GM12872 (cell line): ENCODE measurements around the gene CYP2B6.

ENCODE experiments used
- TF ChIP-seq, protein P1 (sequence below): IDR thresholded peaks from 3 replicates; pipeline ENCODE4 v1.5.1; 2011; ENCODE audit warnings: low read depth, mild to moderate bottlenecking, low read length, moderate library complexity; ENCODE audit not compliant: insufficient read depth

The CYP2B6 gene

DNA sequence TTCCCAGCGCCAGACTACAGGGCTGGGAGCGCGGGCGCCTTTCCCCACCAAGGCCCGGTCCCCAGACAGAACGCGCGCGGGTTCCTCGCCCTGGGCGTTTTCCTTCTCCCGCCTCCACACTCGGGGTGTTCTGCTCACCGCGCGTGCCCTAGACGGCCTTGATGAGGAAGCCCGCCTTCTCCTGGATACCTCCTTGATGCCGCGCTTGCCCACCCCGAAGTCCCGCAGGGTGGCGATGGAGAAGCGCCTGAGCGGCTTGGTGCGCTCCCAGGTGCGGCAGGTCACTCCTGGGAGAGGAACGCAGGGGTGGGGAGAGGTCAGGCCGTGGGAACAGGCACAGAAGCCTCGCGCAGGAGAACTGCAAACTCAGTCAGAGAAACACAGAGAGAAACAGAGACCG lies 34.8 kb downstream of the CYP2B6 start:
- TF ChIP-seq, protein P1, sequence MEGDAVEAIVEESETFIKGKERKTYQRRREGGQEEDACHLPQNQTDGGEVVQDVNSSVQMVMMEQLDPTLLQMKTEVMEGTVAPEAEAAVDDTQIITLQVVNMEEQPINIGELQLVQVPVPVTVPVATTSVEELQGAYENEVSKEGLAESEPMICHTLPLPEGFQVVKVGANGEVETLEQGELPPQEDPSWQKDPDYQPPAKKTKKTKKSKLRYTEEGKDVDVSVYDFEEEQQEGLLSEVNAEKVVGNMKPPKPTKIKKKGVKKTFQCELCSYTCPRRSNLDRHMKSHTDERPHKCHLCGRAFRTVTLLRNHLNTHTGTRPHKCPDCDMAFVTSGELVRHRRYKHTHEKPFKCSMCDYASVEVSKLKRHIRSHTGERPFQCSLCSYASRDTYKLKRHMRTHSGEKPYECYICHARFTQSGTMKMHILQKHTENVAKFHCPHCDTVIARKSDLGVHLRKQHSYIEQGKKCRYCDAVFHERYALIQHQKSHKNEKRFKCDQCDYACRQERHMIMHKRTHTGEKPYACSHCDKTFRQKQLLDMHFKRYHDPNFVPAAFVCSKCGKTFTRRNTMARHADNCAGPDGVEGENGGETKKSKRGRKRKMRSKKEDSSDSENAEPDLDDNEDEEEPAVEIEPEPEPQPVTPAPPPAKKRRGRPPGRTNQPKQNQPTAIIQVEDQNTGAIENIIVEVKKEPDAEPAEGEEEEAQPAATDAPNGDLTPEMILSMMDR: no peak

DNA sequence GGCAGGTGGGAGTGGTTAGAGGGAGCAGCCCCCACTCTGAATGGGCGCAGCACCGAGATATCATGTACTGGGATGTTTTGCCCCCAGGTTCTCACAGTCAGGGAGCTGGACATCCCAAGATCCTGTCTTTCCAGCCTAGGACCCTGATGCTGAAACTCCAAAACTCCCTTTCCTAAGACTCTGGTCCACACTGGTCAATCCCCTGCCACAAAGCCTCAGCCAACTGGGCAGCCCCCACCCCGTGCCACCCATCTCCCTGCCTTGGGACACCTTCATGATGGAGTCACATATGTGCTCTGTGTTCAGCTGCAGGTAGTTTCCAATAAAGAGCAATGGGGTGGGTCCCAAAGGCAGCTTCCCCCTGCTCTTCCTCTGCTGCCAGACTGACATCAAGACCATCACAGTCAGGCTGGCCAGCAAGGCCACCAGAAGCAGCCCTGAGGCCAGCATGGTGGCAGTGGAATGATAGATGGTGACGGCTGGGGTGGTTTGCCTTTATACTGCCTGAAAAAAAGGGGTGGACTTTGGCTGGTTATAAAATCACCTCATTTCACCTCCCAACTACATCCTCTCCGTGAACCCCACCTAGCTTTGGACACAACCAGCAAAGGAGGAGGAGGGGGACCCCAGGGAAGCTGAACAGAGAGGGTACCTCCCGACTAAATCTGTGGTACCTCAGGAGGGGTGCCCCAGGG lies 36.3 kb downstream of the CYP2B6 start:
- TF ChIP-seq, protein P1: no peak

DNA sequence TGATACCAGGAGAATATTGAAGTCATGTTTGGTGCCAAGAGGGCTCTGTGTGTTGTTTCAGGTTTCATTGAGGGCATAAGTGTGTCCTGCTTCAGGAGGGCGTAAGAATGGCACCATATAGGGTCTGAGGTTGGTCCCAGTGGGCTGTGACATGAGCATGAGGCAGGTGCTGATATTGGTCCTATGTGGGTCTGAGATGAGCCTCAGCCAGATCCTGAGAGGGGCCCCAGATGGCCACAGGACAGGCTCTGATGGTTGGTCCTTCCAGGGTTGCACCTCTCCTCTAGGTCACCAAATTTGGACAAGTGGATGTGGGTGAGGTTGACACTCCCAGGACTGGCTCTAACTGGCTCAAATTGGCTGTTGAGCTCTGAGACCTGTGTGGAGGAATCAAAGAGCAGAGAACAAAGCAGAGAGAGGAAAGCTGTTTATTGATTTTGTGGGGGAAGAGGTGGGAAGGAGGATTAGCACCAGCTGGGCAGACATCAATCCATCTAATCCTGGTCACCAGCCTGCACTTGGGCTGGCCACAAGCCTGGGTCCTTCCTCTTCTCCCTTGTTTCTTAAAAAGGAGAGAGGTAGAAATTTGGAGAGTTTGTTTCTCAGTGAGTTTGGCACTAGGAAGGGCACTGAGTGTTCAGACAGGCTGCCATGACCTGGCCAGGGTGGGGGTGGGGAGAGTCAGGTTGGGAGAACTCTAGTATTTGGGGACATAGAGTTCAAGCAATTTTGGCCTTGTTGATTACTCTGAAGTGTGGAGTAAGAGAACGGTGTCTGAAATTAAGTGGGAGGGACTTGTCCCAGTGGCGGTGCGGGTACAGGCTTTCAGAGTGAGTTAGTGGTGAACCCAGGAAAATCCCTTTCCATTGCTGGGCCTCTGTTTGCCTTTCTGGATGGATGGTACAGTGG lies 38.7 kb downstream of the CYP2B6 start:
- TF ChIP-seq, protein P1: no peak

DNA sequence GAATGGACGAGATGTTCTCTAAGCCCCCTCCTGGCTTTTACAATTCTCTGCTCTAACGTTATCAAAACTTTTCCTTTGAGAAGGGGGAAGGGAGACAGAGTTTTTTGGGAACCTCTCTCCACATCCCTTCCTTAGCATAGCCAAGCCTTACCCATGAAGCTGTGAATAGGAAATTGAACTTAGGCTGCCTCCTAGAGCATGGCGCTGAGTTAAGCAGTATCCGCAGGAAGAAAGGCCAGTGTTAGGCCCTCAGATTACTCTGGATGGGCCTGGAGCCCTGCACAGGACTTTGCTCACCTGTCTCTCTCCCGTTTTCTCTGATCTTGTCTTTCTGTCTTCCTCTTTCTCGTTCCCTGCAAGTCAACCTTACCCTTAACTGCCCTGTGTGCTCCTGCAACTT lies 39.6 kb downstream of the CYP2B6 start:
- TF ChIP-seq, protein P1: no peak

DNA sequence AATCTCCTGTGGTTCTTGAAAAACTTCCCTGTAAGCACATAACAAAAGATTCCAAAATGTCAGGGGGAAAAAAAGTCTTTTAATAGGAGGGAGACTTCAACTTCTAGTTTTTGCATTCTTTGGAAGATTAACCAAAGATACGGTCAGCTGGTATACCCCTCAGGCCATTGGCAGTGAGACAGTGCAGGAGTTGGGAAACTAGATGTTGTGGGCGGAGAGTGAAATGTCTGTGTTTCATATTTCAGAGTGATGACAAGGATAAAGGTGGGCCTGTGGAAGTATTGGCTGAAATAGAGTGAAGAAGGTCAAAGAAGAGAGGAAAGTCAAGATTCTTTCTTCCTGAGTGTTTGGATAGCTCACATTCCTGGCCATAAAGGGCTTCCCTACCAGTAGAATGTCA lies 40.8 kb downstream of the CYP2B6 start:
- TF ChIP-seq, protein P1: no peak

DNA sequence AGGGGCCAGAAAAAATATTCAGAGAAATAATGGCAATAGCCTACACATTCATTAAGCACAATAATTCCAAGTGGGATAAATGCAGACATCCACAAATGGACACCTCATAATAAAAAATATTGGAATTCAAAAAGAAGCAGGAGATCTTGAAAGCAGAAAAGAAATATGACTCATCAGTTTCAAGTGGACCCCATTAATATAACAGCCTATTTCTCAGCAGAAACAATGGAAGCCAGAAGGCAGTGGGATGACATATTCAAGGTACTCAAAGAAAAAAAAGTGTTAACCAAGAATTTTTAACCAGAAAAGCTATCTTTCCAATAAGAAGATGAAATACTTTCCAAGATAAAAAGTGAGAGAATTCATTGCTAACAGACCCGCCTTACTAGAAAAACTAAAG lies 48.7 kb downstream of the CYP2B6 start:
- TF ChIP-seq, protein P1: no peak

DNA sequence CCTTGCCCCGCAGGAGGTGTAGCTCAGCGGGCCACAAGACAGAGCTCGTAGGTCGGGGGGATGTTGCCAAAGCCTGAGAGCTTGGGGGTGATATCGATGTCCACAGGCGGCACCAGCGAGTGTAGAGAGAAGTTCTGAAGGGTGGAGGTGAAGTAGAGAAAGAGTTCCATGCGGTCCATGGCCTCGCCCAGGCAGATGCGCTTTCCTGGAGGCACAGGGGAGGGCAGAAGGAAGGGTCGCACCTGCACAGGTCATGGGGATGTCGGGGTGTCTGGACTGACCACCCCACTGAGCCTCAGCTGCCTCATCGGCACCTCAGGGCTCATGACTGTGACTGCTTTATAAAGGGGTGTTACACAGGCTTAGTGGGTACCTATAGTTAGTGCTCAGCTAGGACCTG lies 59.3 kb downstream of the CYP2B6 start:
- TF ChIP-seq, protein P1: no peak
